A549 (cell line): ENCODE data around the gene PXDN.

Experiments
- CEBPB ChIP-seq, 2 experiments: fragments of >200 bp in 1 of 2; sonication (Bioruptor Twin) in 1 of 2; formaldehyde crosslinking in 1 of 2; IDR thresholded peaks; 2 replicates each; pipeline ENCODE4 v1.6.1; 2012 to 2016
- CHD2 ChIP-seq: fragments of 150-350 bp; IDR thresholded peaks from 2 replicates; pipeline ENCODE4 v1.6.1; 2014; ENCODE audit warnings: low read length; ENCODE audit not compliant: partially characterized antibody
- CTCF ChIP-seq: fragments of >200 bp; sonication (Bioruptor Twin); formaldehyde crosslinking; IDR thresholded peaks from 3 replicates; pipeline ENCODE4 v1.5.1; 2016
- EP300 ChIP-seq, 2 experiments: fragments of >200 bp; sonication (Bioruptor Twin); formaldehyde crosslinking; IDR thresholded peaks; 2 replicates in 1 of 2; 3 replicates in 1 of 2; pipeline ENCODE4 v1.6.1; 2016 to 2017
- JUN ChIP-seq, 2 experiments: fragments of >200 bp; sonication (Bioruptor Twin); formaldehyde crosslinking; IDR thresholded peaks; 2 replicates in 1 of 2; 3 replicates in 1 of 2; pipeline ENCODE4 v1.6.1; 2016 to 2017
- KDM5A ChIP-seq: fragments of 200-600 bp; sonication (generic); IDR thresholded peaks from 2 replicates; pipeline ENCODE4 v1.6.1; 2016; ENCODE audit warnings: antibody characterized with exemption, mild to moderate bottlenecking
- MAFK ChIP-seq: fragments of 450-650 bp; IDR thresholded peaks from 2 replicates; pipeline ENCODE4 v1.6.1; 2014; ENCODE audit not compliant: partially characterized antibody
- MAZ ChIP-seq: fragments of 150-350 bp; IDR thresholded peaks from 2 replicates; pipeline ENCODE4 v1.6.1; 2014; ENCODE audit warnings: antibody characterized with exemption, low read depth, low read length, borderline replicate concordance
- POLR2A ChIP-seq: IDR thresholded peaks from 2 replicates; pipeline ENCODE4 v1.6.1; 2012; ENCODE audit warnings: mild to moderate bottlenecking, low read length
- RAD21 ChIP-seq, 2 experiments: fragments of >200 bp in 1 of 2; sonication (Bioruptor Twin) in 1 of 2; formaldehyde crosslinking in 1 of 2; IDR thresholded peaks in 1 of 2; conservative IDR thresholded peaks in 1 of 2; 2 replicates in 1 of 2; 3 replicates in 1 of 2; pipeline ENCODE4 v1.6.1; 2012 to 2018; ENCODE audit warnings: inconsistent platforms in 1 of 2
- SMC3 ChIP-seq: fragments of >200 bp; sonication (Bioruptor Twin); formaldehyde crosslinking; IDR thresholded peaks from 3 replicates; pipeline ENCODE4 v1.6.1; 2018; ENCODE audit warnings: inconsistent platforms
- ZFP36 ChIP-seq: fragments of 450-650 bp; IDR thresholded peaks from 2 replicates; pipeline ENCODE4 v1.6.1; 2014; ENCODE audit warnings: borderline replicate concordance; ENCODE audit not compliant: partially characterized antibody
- TF ChIP-seq, protein P1 (sequence below): fragments of 450-650 bp; IDR thresholded peaks from 2 replicates; pipeline ENCODE4 v1.6.1; 2014; ENCODE audit warnings: antibody characterized with exemption

DNA sequence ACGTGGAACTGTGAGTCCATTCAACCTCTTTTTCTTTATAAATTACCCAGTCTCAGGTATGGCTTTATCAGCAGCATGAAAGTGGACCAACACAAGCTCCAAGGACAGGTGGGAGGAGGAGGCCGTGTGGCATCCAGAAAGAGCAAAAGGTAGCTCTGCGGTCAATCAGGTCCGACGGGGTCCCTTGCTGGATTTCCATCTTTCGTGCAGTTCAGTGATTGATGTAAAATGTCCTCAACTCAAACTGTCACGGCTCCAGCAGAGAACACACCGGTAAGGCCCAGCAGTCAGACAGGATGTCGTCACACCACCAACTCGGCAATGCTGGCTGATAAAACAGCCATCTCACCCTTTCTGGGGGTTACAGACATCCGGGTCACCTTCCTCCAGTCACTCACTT lies 123.3 kb downstream of the PXDN start:
- TF ChIP-seq CTCF, result no peak
- no peak for TF ChIP-seq EP300 (IDR thresholded peaks at IDR 0.05)
- no peak for TF ChIP-seq SMC3
- TF ChIP-seq MAZ, result no peak
- TF ChIP-seq ZFP36, result no peak
- no peak for TF ChIP-seq CHD2
- TF ChIP-seq RAD21 (conservative IDR thresholded peaks at IDR 0.05 in 1 of 2, IDR thresholded peaks at IDR 0.05 in 1 of 2), result no peak
- no peak for TF ChIP-seq MAFK
- TF ChIP-seq POLR2A, result no peak
- TF ChIP-seq KDM5A, result no peak
- TF ChIP-seq, protein P1, sequence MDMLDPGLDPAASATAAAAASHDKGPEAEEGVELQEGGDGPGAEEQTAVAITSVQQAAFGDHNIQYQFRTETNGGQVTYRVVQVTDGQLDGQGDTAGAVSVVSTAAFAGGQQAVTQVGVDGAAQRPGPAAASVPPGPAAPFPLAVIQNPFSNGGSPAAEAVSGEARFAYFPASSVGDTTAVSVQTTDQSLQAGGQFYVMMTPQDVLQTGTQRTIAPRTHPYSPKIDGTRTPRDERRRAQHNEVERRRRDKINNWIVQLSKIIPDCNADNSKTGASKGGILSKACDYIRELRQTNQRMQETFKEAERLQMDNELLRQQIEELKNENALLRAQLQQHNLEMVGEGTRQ, result no peak
- no peak for TF ChIP-seq CEBPB (IDR thresholded peaks at IDR 0.05)
- no peak for TF ChIP-seq JUN (IDR thresholded peaks at IDR 0.05)
